GM23248 (cell line): Measurements from ENCODE around the gene LRSAM1. TPM values are rescaled to one million over a fixed set of nuclear protein-coding genes. Genes with fewer than 3 reads are reported as not detected.

Experiments
- DNase-seq: peaks from one replicate; pipeline ENCODE4 v3.0.0-alpha.2; 2015
- H2AFZ ChIP-seq: fragments of 200-600 bp; sonication (generic); 2 replicates; pipeline ENCODE4 v1.6.1; 2016; ENCODE audit warnings: antibody characterized with exemption
- H3F3A ChIP-seq: fragments of 200-600 bp; sonication (generic); 2 replicates; pipeline ENCODE4 v1.6.1; 2016; ENCODE audit warnings: mild to moderate bottlenecking, antibody characterized with exemption, mixed run types; ENCODE audit not compliant: insufficient read depth
- H3K27ac ChIP-seq: fragments of 200-600 bp; sonication (generic); 2 replicates; pipeline ENCODE4 v1.5.1; 2016; ENCODE audit warnings: mild to moderate bottlenecking
- H3K27me3 ChIP-seq: fragments of 200-600 bp; sonication (generic); replicated peaks from 2 replicates; pipeline ENCODE4 v1.6.1; 2016; ENCODE audit warnings: mild to moderate bottlenecking; ENCODE audit not compliant: insufficient read depth
- H3K36me3 ChIP-seq: fragments of 200-600 bp; sonication (generic); 2 replicates; pipeline ENCODE4 v1.6.1; 2016; ENCODE audit warnings: low read depth, mild to moderate bottlenecking
- H3K4me1 ChIP-seq: fragments of 200-600 bp; sonication (generic); 2 replicates; pipeline ENCODE4 v1.6.1; 2016; ENCODE audit warnings: mild to moderate bottlenecking; ENCODE audit not compliant: insufficient read depth
- H3K4me2 ChIP-seq: fragments of 200-600 bp; sonication (generic); one replicate; pipeline ENCODE4 v1.6.1; 2016; ENCODE audit warnings: mild to moderate bottlenecking; ENCODE audit not compliant: unreplicated experiment
- H3K4me3 ChIP-seq: fragments of 200-600 bp; sonication (generic); 2 replicates; pipeline ENCODE4 v1.5.1; 2016; ENCODE audit warnings: mild to moderate bottlenecking
- H3K79me2 ChIP-seq: fragments of 200-600 bp; sonication (generic); 2 replicates; pipeline ENCODE4 v1.6.1; 2016; ENCODE audit warnings: mild to moderate bottlenecking; ENCODE audit not compliant: insufficient read depth
- H3K9ac ChIP-seq: fragments of 200-600 bp; sonication (generic); 2 replicates; pipeline ENCODE4 v1.6.1; 2016; ENCODE audit warnings: mild to moderate bottlenecking
- H3K9me2 ChIP-seq: fragments of 200-600 bp; sonication (generic); 2 replicates; pipeline ENCODE4 v1.6.1; 2016; ENCODE audit warnings: mixed run types, mild to moderate bottlenecking, moderate library complexity; ENCODE audit not compliant: insufficient read depth
- H3K9me3 ChIP-seq: fragments of 200-600 bp; sonication (generic); one replicate; pipeline ENCODE4 v1.6.1; 2017; ENCODE audit warnings: low read depth
- H4K20me1 ChIP-seq: fragments of 200-600 bp; sonication (generic); 2 replicates; pipeline ENCODE4 v1.6.0; 2016; ENCODE audit not compliant: insufficient read depth
- EZH2 ChIP-seq: fragments of 200-600 bp; sonication (generic); IDR thresholded peaks from 2 replicates; pipeline ENCODE4 v1.6.1; 2018; ENCODE audit warnings: antibody characterized with exemption, mild to moderate bottlenecking; ENCODE audit not compliant: insufficient read depth, poor library complexity, severe bottlenecking
- EZH2phosphoT487 ChIP-seq: fragments of 200-600 bp; sonication (generic); IDR thresholded peaks from 2 replicates; pipeline ENCODE4 v1.6.1; 2018; ENCODE audit warnings: antibody characterized with exemption, moderate library complexity, mild to moderate bottlenecking, low read depth; ENCODE audit not compliant: insufficient read depth
- WGBS, 2 experiments: methylation state at CpG; one replicate each; pipeline ENCODE4 v1.1.6; 2015 to 2017; ENCODE audit warnings: low lambda C conversion rate in 2 of 2, low coverage in 1 of 2; ENCODE audit errors: missing lambda C conversion rate in 2 of 2; 5-methylcytosine and 5-hydroxymethylcytosine counted together
- in situ Hi-C: fragments of 300-500 bp; cut with MboI; formaldehyde crosslinking; loops from 2 replicates; pipeline ENCODE4 v1.15.0; 2020
- polyA plus RNA-seq: library from polyadenylated mRNA; unstranded; fragments of >200 nt; fragmentation: Nextera tagmentation; extraction: Ambion mirVana; gene quantifications from 2 replicates; pipeline ENCODE4 v1.2.1, GENCODE V29; 2016
- total RNA-seq: library from RNA; depleted of rRNA; stranded (reverse); fragments of >200 nt; shearing (Covaris generic); gene quantifications from 2 replicates; pipeline ENCODE4 v1.2.3, GENCODE V29; 2014

Gene LRSAM1
- total and polyA plus RNA-seq, 2 experiments from 2014 or later, result 14.9 to 15.5 TPM

DNA sequence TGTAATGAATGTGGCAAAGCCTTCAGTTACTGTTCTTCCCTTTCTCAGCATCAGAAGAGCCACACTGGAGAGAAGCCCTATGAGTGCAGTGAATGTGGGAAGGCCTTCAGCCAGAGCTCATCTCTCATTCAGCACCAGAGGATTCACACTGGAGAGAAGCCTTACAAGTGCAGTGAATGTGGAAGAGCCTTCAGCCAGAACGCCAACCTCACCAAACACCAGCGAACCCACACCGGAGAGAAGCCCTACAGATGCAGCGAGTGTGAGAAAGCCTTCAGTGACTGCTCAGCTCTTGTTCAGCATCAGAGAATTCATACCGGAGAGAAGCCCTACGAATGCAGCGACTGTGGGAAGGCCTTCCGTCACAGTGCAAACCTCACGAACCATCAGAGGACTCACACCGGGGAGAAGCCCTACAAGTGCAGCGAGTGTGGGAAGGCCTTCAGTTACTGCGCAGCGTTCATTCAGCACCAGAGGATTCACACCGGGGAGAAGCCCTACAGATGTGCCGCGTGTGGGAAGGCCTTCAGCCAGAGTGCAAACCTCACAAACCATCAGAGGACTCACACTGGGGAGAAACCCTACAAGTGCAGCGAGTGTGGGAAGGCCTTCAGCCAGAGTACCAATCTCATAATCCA lies 6.9 kb upstream of the LRSAM1 start:
- Histone ChIP-seq H3K4me1 (0 out of 2 replicates have a peak, but pooled peaks cover 6% of the 10 kb centered on the region), H3K27me3 (no peaks in the 10 kb centered on the region), H3K79me2 (peaks cover 19% of the 10 kb centered on the region), H4K20me1 (peaks cover 13% of the 10 kb centered on the region; the same call in 1 of the 2 replicates), H3K9me3 (no peaks in the 10 kb centered on the region), H3K9ac (no peak overlapping the region), H3F3A (peaks cover 61% of the 10 kb centered on the region), H3K4me2 (no peak overlapping the region), H2AFZ (no peak overlapping the region), H3K36me3 (peaks cover 58% of the 10 kb centered on the region), H3K27ac (peak overlapping the region; percentile 44), H3K9me2 (no peaks in the 10 kb centered on the region), H3K4me3 (no peak overlapping the region)
- in situ Hi-C loops, result no loop called here
- TF ChIP-seq EZH2phosphoT487 (no peak), EZH2 (no peak)
- DNase-seq, result peak; percentile 18
- 91 to 92% methylated on average over 17 of the region's 17 CpGs for WGBS, 2 experiments

DNA sequence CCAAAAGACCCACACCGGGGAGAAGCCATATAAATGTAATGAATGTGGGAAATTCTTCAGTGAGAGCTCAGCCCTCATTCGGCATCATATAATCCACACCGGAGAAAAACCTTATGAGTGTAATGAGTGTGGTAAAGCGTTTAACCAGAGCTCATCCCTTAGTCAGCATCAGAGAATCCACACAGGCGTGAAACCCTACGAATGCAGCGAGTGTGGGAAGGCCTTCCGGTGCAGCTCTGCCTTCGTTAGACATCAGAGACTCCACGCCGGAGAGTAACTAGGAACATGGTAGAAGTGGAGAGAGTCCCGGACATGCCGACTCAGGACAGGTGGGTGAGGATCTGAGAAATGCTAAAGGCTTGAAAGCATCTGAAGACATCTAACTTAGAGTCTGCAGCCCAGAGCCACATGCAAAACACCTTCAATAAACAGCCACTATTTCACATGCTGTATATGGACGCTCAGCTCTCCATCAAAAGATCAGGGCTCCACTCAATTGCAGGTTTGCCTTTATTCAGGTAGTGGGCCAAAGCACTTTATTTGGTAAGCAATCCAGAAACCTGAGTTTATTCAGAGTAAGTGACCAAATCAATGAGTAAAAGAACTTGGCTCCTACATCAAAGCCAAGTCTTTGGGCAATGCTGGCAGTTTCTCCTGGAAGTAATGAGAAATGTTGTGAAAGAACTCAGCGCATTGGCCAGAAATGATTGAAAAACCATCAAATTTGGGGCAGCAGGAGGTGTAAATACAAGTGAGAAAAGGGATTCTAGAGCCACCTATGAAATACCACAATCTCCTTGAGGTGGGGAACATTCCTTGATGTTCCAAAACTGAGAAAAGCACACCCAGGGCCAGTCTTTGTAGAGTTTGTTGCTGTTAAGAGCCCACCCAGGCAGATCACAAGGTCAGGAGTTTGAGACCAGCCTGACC lies 6.1 kb upstream of the LRSAM1 start:
- peaks cover 69% of the 10 kb centered on the region for H3F3A ChIP-seq
- H3K27ac ChIP-seq, result peak overlapping the region; percentile 89
- in situ Hi-C loops, result no loop called here
- 0 out of 2 replicates have a peak, but pooled peaks cover 11% of the 10 kb centered on the region for H3K4me1 ChIP-seq
- H3K4me3 ChIP-seq, result no peak overlapping the region
- H3K4me2 ChIP-seq, result no peak overlapping the region
- no peaks in the 10 kb centered on the region for H3K9me2 ChIP-seq
- no peaks in the 10 kb centered on the region for H3K9me3 ChIP-seq
- H4K20me1 ChIP-seq, result peaks cover 21% of the 10 kb centered on the region
- DNase-seq, result peak; percentile 72
- no peak overlapping the region for H3K9ac ChIP-seq
- peaks cover 27% of the 10 kb centered on the region for H3K79me2 ChIP-seq
- TF ChIP-seq EZH2phosphoT487 (no peak), EZH2 (no peak)
- H3K36me3 ChIP-seq, result peaks cover 65% of the 10 kb centered on the region
- H3K27me3 ChIP-seq, result no peaks in the 10 kb centered on the region
- 96% methylated on average over 15 of the region's 15 CpGs for WGBS, 2 experiments
- no peak overlapping the region for H2AFZ ChIP-seq

DNA sequence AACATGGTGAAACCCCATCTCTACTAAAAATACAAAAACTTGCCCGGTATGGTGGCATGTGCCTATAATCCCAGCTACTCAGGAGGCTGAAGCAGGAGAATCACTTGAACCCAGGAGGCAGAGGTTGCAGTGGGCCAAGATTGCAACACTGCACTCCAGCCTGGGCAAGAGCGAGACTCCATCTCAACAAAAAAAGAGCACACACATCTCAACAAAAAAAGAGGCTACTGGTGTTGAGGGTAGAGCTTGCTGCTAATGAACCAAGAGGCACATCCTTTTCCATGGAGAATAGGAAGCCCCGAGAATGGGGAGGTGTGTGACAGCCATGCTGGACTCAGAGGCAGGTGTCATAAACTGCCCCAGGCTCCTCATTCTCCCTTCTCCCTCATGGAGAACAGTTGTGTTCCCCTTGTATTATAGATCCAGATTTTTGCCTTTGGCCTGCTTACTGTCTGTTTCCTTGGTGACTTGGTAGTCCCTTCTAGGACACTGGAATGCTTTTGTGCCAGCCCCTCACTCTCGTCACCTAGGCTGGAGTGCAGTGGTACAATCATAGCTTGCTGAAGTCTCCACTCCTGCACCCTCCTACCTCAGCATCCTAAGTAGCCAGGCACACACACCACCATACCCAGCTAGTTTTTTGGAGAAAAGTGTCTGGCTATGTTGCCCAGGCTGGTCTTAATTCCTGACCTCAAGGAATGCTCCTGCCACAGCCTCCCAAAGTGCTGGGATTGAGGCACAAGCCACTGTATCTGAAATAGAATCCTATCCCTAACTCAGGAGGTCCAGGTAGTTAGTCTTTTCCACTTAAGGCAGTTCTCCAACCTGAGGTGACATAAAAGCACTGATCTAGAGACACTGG lies 5.2 kb upstream of the LRSAM1 start:
- Histone ChIP-seq H4K20me1 (peaks cover 22% of the 10 kb centered on the region), H3K9me2 (no peaks in the 10 kb centered on the region), H3K9me3 (no peaks in the 10 kb centered on the region), H3K4me2 (no peak overlapping the region), H3K79me2 (peaks cover 36% of the 10 kb centered on the region), H3K36me3 (peaks cover 62% of the 10 kb centered on the region), H3K9ac (no peak overlapping the region), H3K4me3 (no peak overlapping the region), H2AFZ (no peak overlapping the region), H3K4me1 (0 out of 2 replicates have a peak, but pooled peaks cover 11% of the 10 kb centered on the region), H3K27ac (peak overlapping the region; percentile 89), H3K27me3 (no peaks in the 10 kb centered on the region), H3F3A (peaks cover 72% of the 10 kb centered on the region)
- no peak for DNase-seq
- WGBS, 2 experiments, result 61 to 62% methylated on average over 4 of the region's 4 CpGs
- TF ChIP-seq EZH2phosphoT487 (no peak), EZH2 (no peak)
- in situ Hi-C loops, result no loop called here
